22Rv1 (cell line): ENCODE measurements around the gene BEST1.

Experiments
- CTCF ChIP-seq: fragments of 450-650 bp; IDR thresholded peaks from 2 replicates; pipeline ENCODE4 v1.5.1; 2017; ENCODE audit warnings: mild to moderate bottlenecking
- ZFX ChIP-seq: fragments of 450-650 bp; IDR thresholded peaks from 2 replicates; pipeline ENCODE4 v1.6.1; 2017; ENCODE audit warnings: antibody characterized with exemption, borderline replicate concordance

GRCh38 chr11:61967116-61967923, 17.2 kb downstream of the BEST1 start, which contains the start of gene FTH1:
- no peak for TF ChIP-seq CTCF
- TF ChIP-seq ZFX, result no peak
